ENCODE data around the gene CLEC4G. TPM values are rescaled to one million over a fixed set of nuclear protein-coding genes. Genes with fewer than 3 reads are reported as not detected.

The CLEC4G gene
- total and polyA plus RNA-seq, 2 experiments from 2014 or later = not detected

DNA sequence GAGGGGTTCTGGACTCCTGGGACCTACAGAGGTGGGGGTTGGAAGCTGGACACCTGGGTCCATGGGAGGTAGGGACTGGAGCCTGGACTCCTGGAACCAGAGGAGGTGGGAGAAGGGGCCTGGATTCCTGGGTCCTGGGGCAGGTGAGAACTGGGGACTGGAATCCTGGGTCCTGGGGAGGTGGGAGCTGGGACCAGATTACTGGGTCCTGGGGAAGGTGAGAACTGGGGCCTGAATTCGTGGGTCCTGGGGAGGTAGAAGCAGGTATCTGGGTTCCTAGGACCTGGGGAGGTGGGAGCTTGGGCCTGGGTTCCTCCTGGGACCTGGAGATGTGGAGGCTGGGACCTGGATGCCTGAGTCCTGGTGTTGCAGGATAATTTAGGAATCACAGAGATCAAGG, 31.8 kb upstream of the CLEC4G start:
- no peak overlapping the region for H3K27ac ChIP-seq
- no peaks in the 10 kb centered on the region for H3K36me3 ChIP-seq (replicated peaks; ENCODE audit: insufficient read depth, low read depth)
- H3K4me3 ChIP-seq = no peak overlapping the region
- no peaks in the 10 kb centered on the region for H4K20me1 ChIP-seq (ENCODE audit: insufficient read depth, poor library complexity, severe bottlenecking)
- no peaks in the 10 kb centered on the region for H3K4me1 ChIP-seq (ENCODE audit: insufficient read depth)
- H3K4me2 ChIP-seq = no peak overlapping the region
- WGBS (ENCODE audit: low lambda C conversion rate, missing lambda C conversion rate) = 60% methylated on average over 1 of the region's 1 CpG
- no peak overlapping the region for H2AFZ ChIP-seq
- TF ChIP-seq EZH2phosphoT487 (IDR thresholded peaks at IDR 0.05; ENCODE audit: low read depth, severe bottlenecking, unreplicated experiment) = no peak
- TF ChIP-seq, protein P1, sequence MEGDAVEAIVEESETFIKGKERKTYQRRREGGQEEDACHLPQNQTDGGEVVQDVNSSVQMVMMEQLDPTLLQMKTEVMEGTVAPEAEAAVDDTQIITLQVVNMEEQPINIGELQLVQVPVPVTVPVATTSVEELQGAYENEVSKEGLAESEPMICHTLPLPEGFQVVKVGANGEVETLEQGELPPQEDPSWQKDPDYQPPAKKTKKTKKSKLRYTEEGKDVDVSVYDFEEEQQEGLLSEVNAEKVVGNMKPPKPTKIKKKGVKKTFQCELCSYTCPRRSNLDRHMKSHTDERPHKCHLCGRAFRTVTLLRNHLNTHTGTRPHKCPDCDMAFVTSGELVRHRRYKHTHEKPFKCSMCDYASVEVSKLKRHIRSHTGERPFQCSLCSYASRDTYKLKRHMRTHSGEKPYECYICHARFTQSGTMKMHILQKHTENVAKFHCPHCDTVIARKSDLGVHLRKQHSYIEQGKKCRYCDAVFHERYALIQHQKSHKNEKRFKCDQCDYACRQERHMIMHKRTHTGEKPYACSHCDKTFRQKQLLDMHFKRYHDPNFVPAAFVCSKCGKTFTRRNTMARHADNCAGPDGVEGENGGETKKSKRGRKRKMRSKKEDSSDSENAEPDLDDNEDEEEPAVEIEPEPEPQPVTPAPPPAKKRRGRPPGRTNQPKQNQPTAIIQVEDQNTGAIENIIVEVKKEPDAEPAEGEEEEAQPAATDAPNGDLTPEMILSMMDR (IDR thresholded peaks at IDR 0.05; ENCODE audit: poor library complexity) = no peak
- no peak for TF ChIP-seq EZH2 (IDR thresholded peaks at IDR 0.05; ENCODE audit: borderline replicate concordance)
- DNase-seq (ENCODE audit: low spot score) = no peak
- H3K27me3 ChIP-seq = no peaks in the 10 kb centered on the region
- no peaks in the 10 kb centered on the region for H3K79me2 ChIP-seq
- no peaks in the 10 kb centered on the region for H3K9me2 ChIP-seq (replicated peaks; ENCODE audit: insufficient read depth)
- no peaks in the 10 kb centered on the region for H3K9me3 ChIP-seq (ENCODE audit: low read depth)

DNA sequence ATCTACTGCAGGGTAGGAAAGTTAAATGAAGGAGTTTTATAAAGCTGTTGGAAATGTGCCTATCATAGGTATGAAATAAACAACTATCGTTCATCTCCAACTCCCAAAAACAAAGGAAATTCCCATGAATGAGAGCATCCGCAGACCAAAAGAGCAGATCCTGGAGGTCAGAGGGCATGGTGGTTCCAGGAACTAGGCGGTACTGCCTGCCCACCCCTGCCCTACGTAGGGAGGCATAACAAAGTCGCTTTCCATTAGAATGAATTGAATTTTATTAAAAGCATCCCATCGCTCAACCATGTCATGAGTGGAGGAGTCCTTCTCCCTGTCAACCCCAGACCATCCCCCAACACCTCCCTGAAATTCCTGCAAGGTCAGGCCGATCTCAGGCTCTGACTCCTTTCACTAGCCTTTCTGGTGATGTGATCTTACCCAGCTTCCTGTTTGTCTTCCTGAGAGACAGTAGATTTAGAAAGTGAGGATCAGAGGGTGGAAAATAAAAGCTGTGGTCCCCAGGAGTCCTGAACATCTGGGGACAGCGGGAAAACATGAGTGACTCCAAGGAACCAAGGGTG, 30.9 kb upstream of the CLEC4G start, which contains the start of gene CLEC4M:
Gene CLEC4M (plus strand): TSS at position 525 of the 575 bp plus-strand sequence. CDS start 24 bp downstream, at position 549.
- Histone ChIP-seq H3K27ac (no peak within 1 kb of the TSS), H3K36me3 (replicated peaks; ENCODE audit: insufficient read depth, low read depth) (no peaks in the 10 kb centered on the region), H3K9me3 (ENCODE audit: low read depth) (no peaks in the 10 kb centered on the region), H2AFZ (no peak within 1 kb of the TSS), H4K20me1 (ENCODE audit: insufficient read depth, poor library complexity, severe bottlenecking) (no peaks in the 10 kb centered on the region), H3K4me2 (no peak within 1 kb of the TSS), H3K4me3 (no peak within 1 kb of the TSS), H3K9me2 (replicated peaks; ENCODE audit: insufficient read depth) (no peaks in the 10 kb centered on the region), H3K27me3 (no peaks in the 10 kb centered on the region), H3K79me2 (no peaks in the 10 kb centered on the region), H3K4me1 (ENCODE audit: insufficient read depth) (no peaks in the 10 kb centered on the region)
- WGBS (ENCODE audit: low lambda C conversion rate, missing lambda C conversion rate) = 83% methylated on average over 8 of the region's 8 CpGs
- TF ChIP-seq, protein P1 (IDR thresholded peaks at IDR 0.05; ENCODE audit: poor library complexity) = no peak
- no peak for TF ChIP-seq EZH2phosphoT487 (IDR thresholded peaks at IDR 0.05; ENCODE audit: low read depth, severe bottlenecking, unreplicated experiment)
- TF ChIP-seq EZH2 (IDR thresholded peaks at IDR 0.05; ENCODE audit: borderline replicate concordance) = no peak
- no peak for DNase-seq (ENCODE audit: low spot score)

DNA sequence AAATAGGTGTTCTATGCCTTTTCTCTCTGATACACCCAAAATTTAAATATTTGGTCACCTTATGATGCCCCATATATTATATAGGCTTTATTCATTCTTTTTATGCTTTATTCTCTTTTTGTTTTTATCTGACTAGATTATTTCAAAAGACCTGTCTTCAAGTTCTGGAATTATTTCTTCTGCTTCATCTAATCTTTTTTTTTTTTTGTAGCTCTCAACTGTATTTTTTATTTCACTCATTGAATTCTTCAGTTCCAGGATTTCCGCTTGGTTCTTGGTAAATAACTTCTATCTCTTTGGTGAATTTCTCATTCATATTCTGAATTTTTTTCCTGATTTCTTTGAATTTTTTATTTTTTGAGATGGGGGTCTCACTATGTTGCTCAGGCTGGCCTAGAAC, 27.2 kb upstream of the CLEC4G start:
- H3K27ac ChIP-seq = no peak overlapping the region
- no peak for TF ChIP-seq EZH2 (IDR thresholded peaks at IDR 0.05; ENCODE audit: borderline replicate concordance)
- no peaks in the 10 kb centered on the region for H3K4me1 ChIP-seq (ENCODE audit: insufficient read depth)
- no peaks in the 10 kb centered on the region for H4K20me1 ChIP-seq (ENCODE audit: insufficient read depth, poor library complexity, severe bottlenecking)
- no peak overlapping the region for H3K4me2 ChIP-seq
- no peak overlapping the region for H3K4me3 ChIP-seq
- no peaks in the 10 kb centered on the region for H3K9me2 ChIP-seq (replicated peaks; ENCODE audit: insufficient read depth)
- no peak overlapping the region for H2AFZ ChIP-seq
- no peaks in the 10 kb centered on the region for H3K9me3 ChIP-seq (ENCODE audit: low read depth)
- no peaks in the 10 kb centered on the region for H3K27me3 ChIP-seq
- no peaks in the 10 kb centered on the region for H3K36me3 ChIP-seq (replicated peaks; ENCODE audit: insufficient read depth, low read depth)
- DNase-seq (ENCODE audit: low spot score) = no peak
- WGBS (ENCODE audit: low lambda C conversion rate, missing lambda C conversion rate) = 93% methylated on average over 1 of the region's 1 CpG
- H3K79me2 ChIP-seq = no peaks in the 10 kb centered on the region

DNA sequence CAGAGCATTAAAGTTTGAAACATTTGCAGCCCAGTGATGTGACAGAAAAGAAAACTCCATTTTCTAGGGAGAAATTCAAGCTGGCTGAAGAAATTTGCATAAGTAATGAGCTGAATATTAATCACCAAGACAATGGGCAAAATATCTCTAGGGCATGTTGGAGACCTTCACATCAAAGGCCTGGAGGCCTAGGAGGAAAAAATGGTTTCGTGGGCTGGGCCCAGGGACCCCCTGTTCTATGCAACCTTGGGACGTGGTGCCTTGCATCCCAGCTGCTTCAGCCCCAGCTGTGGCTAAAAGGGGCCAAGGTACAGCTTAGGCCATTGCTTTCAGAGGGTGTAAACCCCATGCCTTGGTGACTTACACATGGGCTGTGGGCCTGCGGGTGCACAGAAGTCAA, 25.4 kb upstream of the CLEC4G start:
- TF ChIP-seq EZH2 (IDR thresholded peaks at IDR 0.05; ENCODE audit: borderline replicate concordance) = no peak
- TF ChIP-seq, protein P1 (IDR thresholded peaks at IDR 0.05; ENCODE audit: poor library complexity) = no peak
- TF ChIP-seq EZH2phosphoT487 (IDR thresholded peaks at IDR 0.05; ENCODE audit: low read depth, severe bottlenecking, unreplicated experiment) = no peak
- no peak overlapping the region for H2AFZ ChIP-seq
- H3K4me2 ChIP-seq = no peak overlapping the region
- H3K27ac ChIP-seq = no peak overlapping the region
- H4K20me1 ChIP-seq (ENCODE audit: insufficient read depth, poor library complexity, severe bottlenecking) = no peaks in the 10 kb centered on the region
- no peak for DNase-seq (ENCODE audit: low spot score)
- no peak overlapping the region for H3K4me3 ChIP-seq
- H3K79me2 ChIP-seq = no peaks in the 10 kb centered on the region
- H3K9me3 ChIP-seq (ENCODE audit: low read depth) = no peaks in the 10 kb centered on the region
- H3K27me3 ChIP-seq = no peaks in the 10 kb centered on the region
- H3K4me1 ChIP-seq (ENCODE audit: insufficient read depth) = no peaks in the 10 kb centered on the region
- no peaks in the 10 kb centered on the region for H3K9me2 ChIP-seq (replicated peaks; ENCODE audit: insufficient read depth)
- WGBS (ENCODE audit: low lambda C conversion rate, missing lambda C conversion rate) = 77% methylated on average over 3 of the region's 3 CpGs
- H3K36me3 ChIP-seq (replicated peaks; ENCODE audit: insufficient read depth, low read depth) = no peaks in the 10 kb centered on the region

Measured in hepatocyte (in vitro differentiated cells).